HG02571 (cell line): ENCODE measurements around the gene HRH3.

ENCODE experiments used
- ATAC-seq: cut with Tn5 transposase; IDR thresholded peaks from one replicate; pipeline ENCODE4 v1.9.1; 2021; ENCODE audit warnings: mild to moderate bottlenecking, moderate library complexity; ENCODE audit not compliant: unreplicated experiment

Gene HRH3

DNA sequence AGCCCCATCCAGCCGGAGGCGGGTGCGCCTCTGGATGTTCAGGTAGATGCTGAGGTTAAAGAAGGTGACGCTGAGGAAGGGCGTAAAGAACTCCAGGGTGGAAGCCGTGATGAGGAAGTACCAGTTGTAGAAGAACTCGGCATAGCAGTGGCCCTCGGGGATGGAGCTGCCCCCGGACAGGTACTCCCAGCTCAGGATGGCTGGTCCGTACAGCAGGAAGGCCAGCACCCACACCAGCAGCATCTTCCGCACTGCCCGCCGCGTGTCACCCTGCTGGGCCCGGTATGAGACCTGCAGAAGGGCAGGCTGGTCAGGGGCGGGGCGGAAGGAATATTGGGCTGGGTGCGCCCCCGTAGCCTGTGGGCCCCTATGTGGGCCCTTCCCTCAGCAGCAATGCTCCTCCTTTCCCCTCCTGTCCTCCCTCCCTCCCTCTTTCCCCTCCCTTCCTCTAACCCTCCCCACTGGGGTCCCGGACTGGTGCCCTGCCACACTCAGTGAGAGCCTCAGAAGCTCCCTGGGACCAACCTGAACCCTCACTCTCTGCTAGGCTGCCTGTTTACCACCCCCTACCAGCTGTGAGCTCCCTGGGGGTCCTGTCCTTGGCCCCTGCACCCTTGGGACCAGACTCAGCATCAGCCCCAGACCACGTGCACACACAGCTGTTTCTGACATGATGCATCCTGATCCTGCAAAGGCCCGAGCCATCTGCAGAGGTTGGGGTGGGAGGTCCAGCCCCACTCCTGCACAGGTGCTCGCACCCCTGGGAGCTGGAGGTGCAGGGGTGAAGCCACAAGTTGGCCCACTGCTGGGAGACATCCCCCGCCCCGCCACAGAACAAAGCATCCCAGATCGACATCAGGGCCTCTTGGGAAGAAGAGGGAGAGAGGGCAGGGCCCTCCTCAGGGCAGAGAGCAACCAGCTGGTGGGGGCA is 3.2 kb downstream of the HRH3 start:
- ATAC-seq: no peak

DNA sequence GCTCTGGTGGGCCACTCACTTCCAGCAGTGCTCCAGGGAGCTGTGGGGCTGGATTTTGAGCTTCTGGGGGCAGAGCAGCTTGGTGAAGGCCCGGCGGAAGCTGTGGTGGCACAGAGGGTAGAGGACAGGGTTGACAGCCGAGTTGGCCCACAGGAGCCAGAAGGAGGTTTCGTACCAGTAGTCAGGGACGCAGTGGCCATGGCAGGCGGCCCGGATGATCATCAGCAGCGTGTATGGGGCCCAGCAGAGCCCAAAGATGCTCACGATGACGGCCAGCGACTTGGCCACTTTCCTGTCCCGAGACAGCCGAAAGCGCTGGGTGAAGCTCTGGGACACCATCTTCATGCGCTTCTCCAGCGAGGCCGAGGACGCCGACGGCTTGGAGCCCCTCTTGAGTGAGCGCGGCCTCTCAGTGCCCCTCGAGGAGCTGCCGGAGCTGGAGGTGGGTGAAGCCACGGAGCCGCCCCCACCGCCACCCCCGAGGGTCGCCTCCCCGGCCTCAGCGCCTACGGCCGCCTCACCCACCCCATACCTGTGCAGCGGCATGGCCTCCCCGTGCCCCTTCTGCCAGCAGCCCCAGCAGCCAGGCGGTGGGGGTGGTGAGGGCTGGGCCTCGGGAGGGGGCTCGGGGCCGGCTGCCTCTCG is 4.0 kb downstream of the HRH3 start:
- no peak for ATAC-seq

DNA sequence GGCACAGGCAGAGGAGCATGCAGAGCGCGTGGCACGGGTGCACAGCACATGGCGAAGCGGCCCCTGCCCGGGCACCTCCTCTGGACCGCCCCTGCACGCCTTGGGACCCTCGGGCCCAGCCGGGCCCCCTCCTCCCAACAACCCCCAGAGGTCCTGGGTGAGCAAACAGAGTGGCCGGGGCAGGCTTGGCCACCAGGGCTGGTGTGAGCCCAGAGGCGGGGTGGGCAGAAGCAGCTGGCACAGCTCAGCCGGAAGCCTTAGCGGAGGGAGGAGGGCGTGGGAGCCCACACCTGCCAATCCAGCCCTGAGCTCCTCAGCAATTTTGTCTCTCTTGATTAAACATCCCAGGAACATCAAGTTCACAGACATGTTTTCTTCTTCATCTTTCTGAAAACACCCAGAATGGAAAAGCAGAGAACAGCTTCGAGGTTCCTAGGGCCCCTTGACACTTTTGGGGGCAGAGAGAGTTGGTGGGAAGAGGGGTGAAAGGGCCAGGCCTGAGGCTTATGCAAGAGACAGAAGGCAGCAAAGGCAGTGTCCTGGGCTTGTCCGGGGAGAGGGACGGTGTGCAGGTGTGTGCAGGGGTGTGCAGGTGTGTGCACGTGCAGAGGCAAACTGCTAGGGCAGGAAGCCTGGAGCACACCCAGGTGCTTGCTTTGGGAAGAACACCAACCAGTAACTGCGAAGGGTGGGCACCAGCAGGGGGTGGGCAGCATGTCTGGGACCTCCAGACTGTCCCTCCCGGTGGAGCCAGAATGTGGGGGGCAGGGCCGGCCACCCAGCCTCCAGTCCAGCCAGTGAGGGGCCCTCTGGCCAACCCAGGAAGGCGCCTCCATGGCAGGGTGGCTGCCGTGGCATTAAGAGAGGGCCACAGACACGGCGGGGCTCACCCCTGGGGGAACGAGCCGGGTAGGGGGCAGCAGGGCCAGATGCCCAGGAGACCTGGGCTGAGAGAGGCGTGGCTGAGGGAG is 4.8 kb downstream of the HRH3 start:
- no peak for ATAC-seq

DNA sequence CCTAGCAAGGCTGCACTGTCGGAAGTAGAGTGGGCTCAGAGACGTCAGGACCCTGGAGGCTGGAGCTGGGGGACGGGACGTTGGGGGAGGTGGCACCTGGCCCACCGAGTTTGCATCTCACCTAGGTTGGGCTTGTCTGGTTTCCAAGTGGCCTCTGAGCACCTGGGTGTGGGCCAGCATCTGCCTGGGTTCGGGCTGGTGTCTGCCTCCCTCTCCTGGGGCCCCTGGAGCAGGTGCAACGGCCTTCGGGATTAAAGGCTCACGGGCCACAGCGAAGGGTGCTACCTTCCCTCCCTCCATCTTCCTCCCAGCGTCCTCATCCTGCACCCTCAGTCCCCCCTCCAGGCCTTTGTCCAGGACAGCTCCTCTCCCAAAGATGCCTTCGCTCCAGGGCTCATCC is 6.0 kb downstream of the HRH3 start:
- no peak for ATAC-seq

- ATAC-seq: no peak
These were observed 7.8 kb downstream of the HRH3 start for GRCh38 chr20:62212299-62212698.

DNA sequence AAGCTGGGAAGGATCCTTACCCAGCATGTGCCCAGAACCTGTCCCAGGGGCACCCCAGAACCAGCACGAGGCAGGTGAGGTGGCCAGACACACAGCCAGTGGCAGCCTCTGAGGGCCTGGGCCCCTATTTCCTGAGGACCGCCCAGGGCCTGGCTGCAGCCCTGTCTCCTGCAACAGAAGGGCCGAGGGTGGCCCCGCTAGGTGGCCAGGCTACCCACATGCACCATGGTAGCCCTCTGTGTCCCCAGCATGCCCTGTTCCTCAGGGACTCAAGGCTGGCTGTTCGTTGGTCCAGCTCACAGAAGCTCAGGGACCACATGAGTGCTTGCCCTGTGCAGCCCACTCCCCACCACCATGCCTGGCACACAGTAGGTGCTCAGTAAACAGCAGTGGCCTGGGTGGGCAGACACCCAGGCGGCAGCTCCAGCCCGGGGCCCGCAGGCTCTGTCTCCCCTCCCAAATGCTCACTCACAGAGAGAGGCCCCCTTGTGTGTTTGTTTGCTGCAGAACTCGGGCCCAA is 8.2 kb downstream of the HRH3 start:
- ATAC-seq: no peak

- ATAC-seq: no peak
These were observed 8.9 kb downstream of the HRH3 start for GRCh38 chr20:62211216-62211615.

GRCh38 chr20:62210496-62210855 is 9.6 kb downstream of the HRH3 start:
- ATAC-seq: no peak

DNA sequence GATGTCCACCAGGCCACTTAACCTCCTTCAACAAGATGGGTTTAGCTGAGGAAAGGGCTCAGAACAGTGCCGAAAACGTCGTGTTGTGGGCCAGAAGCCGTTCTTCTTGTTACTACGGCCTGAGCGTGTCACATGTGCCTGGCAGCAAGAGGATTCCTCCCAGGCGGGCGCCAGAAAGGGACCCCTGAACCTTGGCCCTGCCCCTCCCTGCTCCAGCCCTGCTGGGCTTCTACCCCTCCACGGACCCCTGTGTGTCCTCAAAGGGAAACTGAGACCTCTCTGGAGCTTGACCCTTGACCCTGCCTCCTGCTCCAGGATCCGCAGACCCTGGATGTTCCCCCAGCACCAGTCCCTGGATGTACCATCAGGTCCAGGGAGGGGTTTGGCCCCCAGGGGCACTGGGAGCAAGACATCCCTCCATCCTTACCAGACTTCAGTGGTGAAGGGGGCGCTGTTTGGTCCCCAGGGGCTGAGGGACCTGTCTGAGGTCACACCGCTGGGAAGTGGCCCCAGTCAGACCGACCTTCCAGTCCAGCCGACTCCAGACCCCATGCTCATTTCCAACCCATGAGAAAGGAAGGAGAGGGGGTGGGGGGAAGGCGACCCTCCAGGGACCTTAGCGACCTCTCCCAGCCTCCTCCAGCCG is 10.1 kb downstream of the HRH3 start:
- no peak for ATAC-seq

DNA sequence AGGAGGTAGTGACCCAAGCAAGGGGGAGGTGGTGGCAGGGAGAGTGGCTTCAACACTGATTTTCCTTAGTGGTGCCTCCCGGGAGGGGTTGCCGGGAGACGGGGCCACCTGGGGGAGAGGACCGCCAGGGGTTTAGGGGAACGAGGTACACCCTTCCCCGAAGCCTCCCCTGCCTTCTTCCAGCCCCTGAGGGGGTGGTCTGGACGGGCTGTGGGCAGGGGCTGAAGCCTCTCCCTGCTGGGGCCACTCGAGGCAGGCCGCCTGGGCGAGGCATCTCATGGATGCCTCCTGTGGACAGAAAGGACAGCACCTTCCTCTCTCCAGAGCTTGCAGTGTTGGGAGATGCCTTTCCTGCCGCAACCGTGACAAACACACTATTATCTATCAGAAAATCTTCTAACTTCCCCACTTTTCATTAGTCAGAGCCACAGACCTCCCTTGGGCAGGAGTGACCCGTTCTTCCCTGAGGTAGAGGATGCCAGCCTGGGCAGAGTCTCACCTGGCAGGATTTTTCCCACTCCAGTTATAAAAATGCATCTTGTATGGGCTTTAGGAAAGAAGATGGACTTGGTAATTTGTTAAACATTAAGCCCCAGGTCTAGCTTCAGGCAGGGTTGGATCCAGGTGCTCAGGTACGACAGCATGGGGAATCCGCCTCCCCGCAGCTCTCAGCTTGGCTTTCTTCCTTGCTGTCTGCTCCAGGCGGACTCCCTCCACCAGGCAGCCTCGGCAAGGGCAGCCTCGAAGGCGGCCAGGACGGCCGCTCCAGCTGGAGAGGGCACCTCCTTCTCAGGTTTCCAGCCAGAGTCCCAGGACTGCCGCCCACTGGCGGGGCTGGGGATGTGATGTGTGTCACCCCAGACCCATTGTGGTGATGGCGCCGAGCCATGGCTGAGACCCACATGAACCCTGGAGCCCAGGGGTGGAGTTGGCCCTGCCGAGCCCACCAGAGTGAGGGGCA is 11.0 kb downstream of the HRH3 start:
- no peak for ATAC-seq

DNA sequence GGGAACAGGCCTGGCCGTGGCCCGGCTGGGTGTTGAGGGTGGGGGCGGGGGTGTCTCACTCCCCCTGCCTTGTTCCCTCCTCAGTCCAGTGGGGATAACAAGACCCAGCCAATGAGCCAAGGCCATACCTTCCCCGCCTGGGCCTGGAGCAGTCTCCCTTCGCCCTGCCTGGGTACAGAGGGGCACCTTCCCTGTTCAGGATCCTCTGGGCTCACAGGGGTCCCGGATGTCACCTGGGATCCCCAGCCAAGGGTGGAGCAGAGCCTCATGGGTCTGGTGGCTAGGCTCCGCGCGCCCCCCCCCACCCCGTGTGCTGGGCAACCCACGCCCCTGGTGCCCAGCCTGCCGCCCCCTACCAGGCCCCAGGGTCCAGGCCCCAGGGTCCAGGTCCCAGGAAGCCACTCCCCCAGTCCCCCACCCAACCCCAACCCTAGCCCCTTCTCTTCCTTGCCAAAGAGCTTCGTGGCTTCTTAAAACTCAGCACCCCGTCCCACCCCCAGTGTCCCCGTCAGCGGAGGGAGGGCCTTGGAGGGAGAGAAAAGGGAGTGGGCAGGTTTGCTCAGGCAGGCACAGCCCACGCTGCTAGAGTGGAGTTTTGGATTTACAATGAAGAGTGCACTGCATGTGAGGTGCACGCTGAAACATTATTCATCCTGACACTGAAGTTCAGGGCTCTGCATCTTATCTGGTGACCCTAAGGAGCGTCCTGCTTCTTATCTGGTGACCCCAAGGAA is 11.8 kb downstream of the HRH3 start:
- ATAC-seq: no peak

DNA sequence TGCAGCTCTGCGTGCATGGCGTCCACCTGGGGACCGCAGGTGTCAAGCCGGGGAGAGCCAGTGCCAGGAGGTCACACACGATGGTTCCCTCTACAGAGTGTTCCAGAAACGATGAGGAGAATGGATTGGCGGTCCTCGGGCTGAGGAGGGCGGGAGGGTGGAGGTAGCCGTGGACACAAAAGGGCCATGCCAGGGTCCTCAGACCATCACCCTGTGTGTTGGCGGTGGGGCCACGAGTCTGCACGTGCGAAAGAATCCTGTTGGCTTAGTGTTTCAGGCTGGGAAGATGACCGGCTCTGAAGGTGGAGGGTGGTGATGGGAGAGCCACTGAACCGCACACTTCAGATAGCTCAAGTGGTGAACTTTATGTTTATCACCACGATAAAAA is 13.7 kb downstream of the HRH3 start:
- ATAC-seq: no peak

DNA sequence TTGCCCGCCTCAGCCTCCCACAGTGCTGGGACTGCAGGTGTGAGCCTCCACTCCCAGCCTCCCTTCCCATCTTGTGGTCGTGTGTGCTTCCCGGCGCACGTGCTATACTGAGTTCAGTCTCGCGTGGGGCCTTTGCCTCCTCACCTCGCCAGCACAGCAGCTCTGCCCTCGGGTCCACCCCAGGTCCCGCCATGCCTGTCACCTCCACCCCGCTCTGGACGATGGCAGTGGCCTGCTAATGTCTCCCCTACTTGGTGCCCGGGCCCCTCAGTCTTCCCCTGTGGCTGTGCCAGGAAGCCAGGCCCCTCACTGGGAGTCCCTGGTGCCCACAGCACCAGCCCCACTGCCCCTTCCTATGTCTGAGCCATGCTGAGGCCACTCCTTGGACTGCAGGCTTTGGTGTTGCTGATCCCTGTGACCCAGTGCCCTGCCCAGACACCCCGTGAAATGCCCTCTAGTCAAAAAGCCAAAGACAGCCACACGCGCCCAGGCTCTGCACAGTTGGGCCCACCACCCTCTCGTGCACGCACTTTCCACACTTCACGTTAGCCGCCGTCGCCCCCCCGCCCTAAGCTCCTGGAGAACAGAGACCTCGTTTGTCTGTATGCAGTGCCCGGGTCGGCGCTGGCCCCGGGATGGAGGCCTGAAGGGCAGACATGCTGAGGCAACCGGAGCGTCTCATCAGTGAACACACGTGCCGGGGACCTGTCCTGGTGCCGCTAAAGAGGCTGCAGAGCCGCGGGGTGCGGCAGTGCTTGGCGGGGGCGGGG is 14.3 kb downstream of the HRH3 start:
- no peak for ATAC-seq

- ATAC-seq: no peak
These were observed 16.6 kb downstream of the HRH3 start for GRCh38 chr20:62203378-62204030.

DNA sequence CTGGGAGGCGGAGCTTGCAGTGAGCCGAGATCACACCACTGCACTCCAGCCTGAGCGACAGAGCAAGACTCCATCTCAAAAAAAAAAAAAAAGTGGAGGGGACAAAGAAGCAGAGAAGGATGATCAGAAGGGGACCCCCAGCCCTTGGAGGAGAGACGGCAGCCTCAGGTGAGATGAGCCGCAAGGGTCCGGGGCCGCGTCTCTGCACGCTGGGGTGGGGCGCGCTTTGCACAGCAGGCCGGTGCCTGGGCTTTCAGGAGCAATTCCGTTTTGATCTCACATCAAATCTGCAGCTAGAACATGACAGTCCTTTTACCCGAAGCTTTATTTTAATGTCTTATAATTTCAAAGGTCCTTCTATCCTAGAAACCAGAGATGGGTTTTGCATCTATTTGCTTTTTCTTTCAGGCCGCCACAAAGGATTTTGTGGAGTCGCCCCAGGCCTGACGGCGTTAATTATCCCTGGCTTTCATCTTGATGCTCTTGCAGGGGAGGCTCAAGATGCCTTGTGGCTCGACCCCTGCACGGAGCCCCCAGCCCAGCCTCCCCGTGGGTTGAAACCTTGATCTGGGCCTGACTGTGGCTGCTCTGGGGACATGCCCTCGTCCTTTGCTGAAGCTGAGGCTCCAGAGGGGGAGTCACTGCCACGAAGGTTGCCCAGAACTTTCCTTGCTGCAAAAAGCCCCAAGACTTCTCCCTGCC is 17.3 kb downstream of the HRH3 start:
- ATAC-seq: no peak

DNA sequence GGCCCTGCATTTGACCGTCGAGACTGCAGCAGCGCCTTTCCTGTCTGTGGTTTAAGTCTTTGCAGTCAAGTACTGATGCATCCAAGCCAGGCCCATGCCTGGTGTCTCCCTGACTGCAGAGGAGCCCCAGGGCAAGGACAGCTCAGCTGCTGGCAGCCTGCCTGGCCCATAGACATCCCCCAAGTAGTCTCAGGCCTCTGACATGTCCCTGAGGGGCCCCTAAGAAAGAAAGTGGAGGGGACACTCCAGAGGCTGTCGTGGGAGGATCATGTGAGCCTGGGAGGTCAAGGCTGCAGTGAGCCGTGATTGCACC is 18.0 kb downstream of the HRH3 start:
- ATAC-seq: no peak
